Hematopoietic multipotent progenitor cell treated with erythropoietin and hydrocortisone succinate and interleukin-3 and kit ligand, for 15 days (in vitro differentiated cells): ENCODE measurements around the gene ZFR2.

ENCODE experiments used
- DNase-seq: peaks from one replicate; pipeline ENCODE4 v3.0.0-alpha.2; 2015; ENCODE audit warnings: low spot score

The ZFR2 gene

DNA sequence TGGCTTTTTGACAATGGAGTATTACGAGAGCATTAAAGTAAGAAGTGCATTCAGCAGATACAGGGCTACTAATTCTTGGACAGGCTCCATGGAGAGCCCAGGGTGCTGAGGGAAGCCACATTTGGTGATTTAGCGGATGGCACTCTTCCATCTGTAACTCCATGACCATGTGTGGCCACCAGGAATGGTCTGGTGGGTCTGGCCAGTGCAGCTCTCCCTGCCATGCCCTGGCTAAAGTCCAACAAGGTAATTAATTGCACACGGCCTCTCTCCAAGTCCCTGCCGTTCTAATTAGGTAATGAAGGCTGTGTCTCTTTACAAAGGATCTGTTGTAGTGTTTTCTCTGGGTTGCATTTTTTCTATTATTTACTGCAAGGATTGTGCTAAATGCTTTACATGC is 4.3 kb upstream of the ZFR2 start:
- no peak for DNase-seq

DNA sequence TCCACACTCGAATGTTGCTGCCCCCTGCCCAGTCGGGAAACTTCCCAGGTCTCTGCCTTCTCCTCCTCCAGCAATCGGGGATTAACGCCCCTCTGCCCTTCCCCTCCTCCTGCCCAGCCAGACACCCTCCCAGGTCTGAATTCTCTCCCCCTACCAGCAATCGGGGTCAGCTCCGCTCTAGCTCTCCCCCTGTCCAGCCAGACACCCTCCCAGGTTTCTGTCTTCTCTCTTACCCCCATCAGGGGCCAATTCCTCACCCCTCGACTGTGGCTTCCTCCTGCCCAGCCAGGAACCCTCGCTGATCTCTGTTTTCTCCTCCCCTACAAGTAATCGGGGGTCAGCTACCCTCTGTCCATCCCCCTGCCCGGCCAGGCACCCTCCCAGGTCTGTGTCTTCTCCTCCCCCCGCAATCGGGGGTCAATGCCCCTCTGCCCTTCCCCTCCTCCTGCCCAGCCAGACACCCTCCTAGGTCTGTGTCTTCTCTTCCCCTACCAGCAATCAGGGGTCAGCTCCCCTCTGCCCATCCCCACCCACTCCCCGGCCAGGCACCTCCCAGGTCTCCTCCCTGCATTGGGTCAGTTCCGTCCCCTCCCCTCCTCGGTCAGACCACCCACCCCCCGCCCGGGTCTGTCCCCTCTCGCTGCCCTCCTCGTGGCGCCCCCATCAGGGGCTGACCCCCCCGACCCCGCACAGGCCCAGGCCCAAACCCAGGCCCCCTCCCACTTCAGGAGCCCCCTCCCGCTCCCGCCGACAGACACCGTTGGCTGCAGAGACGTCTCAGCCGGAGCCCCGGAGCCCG is 668 bp downstream of the ZFR2 start:
- no peak for DNase-seq

DNA sequence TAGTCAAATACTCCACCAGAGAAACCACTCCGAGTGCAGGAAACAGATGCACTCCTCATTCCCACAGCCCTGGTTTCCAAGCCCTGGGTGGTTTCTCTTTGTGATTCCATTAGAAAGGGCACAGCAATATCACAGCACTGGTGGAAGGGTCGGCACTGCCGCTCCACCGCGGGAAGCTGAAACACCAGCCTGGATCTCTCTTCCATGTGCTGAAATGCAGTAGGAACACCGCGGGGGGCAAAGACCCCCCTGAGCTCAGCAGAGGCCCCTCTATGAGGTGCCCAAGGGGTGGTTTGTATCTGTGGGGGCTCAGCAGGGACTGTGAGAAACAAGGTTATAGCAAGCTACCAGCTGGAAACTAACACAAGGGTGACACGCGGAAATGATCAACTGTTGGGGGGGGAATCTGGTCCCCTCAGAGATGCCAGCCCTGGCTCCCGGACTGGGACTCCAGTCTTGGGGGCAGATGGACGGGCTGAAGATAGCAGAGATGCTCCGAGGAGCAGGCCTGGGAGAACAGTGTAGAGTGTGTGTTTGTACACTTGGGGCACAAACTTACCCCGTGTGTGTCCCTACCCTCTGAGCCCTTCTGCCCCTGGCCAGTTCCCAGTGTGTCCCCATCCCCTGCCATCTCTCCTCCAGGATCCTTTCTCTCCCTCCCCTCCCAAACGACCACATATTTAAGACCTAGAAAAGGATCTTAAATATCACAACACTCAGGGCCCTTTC is 1.8 kb downstream of the ZFR2 start:
- no peak for DNase-seq

DNA sequence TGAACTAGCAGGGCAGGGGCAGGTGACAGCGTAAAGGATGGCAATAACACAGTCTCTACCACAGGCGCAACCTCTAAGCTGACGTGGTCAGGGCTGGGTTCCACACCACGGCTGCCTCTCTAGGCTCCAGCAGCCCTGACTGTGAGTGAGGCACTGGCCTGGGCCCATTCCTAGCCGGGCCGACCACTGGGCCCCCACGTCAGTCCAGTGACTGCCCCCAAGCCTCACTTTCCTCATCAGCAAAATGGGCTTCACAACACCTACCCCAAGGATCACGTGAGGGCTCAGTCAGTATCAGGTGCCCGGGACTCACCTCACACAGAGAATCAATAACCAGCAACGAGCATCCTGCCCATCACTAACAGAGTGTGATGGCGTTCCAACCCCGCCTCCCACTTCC is 5.2 kb downstream of the ZFR2 start:
- no peak for DNase-seq

DNA sequence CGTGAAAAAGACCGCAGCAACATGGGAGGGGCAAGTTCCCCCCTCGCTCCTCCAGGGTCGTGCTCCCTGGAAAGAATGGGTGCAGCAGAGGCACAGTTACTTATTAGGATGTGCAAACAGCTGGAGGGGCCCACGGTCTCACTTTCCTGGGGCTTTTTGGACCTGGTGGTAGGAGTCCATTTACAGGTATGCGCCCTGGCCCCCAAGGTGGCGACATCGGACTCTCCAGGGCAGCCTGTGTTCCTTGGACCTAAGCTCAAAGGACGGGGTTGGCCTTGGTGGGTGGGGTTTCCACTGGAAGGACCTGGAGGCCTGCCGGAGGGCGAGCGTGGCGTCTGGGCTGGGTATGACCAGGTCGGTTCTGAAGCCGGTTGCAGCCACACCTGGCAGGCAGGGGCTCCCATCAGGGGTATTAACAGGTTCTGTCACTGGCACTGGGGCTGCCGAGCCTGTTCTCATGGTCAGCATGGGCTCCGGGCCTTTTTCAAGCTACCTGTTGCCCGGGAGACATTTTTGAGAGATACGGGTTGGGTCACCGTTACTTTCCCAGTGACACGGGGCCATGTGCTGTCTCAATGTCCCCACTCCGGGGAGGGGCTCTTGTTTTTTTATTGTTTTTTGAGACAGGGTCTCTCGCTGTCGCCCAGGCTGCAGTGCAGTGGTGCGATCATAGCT is 5.9 kb downstream of the ZFR2 start:
- DNase-seq = no peak

DNA sequence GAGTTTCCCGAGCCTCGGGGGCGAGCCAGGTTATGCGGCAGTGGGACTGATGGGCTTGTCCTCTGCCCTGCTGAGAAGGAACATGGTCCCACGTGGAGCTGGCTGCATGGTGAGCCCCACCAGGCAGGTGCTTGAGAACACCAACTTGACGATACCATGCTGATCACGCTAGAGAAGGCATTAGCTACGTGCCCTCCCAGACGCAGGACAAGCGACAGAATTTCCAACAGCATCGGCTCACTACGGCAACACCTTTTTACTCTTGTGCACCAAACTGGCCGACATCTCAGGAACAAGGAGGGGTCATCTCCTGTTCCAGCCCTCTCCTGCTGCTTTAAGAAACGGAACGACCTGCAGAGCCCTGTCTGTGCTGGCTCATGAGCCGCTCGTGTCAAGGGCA is 8.3 kb downstream of the ZFR2 start:
- no peak for DNase-seq

DNA sequence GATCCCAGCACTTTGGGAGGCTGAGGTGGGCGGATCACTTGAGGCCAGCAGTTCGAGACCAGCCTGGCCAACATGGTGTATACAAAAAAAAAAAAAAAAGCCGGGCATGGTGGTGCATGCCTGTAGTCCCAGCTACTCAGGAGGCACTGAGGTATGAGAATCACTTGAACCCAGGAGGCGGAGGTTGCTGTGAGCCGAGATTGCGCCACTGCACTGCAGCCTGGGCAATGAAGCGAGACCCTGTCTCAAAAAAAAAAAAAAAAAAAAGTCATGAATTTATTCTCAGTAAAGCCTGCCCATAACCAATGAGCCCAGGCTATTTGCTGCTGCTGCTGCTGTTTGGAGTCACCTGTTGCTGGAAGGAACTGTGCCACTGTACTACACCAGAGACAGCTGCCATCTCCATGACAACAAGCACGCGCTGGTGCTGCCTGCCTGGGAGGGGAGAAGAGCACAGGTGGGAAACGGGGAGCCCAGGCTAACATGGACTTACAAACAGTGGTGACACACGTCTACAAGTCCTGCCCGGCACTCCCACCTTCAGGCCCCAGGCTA is 11.3 kb downstream of the ZFR2 start:
- DNase-seq = no peak

DNA sequence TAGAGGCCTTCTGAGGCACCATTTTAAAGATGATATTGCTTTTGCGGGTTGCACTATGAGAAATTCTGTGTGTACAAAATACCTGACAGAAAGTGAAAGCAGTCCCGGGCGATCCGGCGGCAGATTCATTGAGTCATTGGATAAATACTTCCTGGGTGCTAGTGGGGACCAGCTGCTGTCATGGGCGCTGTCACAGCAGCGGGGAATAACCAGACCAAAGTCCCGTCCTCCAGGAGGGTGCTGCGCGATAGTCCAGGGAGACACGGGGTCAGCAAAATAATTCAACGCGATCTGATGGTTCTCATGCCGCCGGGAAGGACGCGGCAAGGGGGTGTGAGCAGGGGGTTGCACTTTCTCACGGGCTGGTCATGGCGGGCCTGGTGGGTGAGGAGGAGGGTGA is 13.5 kb downstream of the ZFR2 start:
- DNase-seq = no peak

DNA sequence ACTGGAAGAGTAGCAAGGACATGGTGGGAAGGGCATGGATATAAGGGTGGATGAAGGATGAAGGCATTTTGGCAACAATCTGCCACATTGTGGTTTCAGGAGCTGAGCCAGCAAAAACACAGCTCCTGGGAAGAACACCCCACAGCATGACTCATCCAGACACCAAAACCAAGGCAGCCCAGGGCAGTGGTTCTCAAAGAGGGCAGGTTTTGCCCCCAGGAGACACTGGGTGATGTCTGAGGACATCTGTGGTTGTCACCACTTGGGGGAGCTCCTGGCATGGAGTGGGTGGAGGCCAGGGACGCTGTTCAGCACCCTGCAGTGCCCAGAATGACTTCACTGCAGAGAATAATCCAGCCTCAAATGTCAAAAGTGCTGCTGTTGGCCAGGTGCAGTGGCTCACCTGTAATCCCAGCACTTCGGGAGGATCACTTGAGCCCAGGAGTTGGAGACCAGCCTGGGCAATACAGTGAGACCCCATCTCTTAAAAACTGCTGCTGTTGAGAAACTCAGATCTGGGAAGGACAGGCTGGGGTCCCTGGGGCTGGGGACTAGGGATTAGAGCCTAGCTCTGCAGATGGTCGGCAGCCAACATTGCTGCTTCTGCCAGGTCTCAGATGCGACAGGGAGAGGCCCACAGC is 16.1 kb downstream of the ZFR2 start:
- DNase-seq = peak; percentile 21

DNA sequence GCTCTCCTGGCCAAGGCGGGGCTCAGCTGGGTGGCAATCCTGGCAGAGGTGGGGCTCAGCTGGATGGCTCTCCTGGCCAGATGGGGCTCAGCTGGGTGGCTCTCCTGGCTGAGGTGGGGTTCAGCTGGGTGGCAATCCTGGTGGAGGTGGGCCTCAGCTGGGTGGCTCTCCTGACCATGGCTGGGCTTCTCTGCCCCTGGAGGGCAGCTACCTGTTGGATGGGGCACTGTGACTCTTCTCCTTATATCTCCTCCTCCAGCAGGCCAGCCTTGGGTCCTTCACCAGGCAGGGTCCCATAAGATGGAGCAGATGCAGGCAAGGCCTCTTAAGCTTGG is 16.7 kb downstream of the ZFR2 start:
- no peak for DNase-seq

DNA sequence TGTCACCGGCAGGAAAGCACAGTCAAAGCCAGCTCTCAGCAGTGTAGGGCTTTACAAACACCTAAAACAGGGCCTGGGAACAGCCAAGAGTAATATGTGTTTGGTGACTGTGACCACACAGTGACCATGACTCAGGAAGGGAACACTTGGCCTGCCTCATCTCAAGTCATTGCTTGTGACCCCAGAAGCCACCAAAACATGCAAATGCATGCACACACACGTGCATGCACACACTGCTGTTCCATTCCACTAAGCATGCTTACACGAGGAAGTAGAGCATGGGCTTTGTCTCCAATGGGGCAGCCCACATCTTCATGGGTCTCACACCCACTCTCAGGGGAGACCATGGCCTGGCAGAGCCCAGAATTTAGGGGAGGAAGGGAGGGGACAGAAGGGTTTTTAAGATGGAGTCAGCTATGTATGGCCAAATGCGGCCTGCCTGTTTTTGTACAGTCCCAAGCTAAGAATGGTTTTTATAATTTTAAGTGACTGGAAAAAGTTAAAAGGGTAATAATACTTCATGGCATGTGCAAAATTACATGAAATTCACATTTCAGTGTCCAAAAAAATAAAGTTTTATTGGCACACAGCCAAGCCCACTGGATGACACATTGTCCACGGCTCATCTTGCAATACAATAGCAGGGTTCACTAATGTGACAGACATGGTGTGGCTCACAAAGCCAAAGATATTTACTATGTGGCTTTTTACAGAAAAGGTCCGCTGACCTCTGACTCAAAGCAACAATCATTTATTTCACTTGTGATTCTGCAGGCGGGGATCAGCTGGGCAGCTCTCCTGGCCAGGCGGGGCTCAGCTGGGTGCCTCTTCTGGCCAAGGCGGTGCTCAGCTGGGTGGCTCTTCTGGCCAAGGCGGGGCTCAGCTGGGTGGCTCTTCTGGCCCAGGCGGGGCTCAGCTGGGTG is 17.3 kb downstream of the ZFR2 start:
- no peak for DNase-seq

DNA sequence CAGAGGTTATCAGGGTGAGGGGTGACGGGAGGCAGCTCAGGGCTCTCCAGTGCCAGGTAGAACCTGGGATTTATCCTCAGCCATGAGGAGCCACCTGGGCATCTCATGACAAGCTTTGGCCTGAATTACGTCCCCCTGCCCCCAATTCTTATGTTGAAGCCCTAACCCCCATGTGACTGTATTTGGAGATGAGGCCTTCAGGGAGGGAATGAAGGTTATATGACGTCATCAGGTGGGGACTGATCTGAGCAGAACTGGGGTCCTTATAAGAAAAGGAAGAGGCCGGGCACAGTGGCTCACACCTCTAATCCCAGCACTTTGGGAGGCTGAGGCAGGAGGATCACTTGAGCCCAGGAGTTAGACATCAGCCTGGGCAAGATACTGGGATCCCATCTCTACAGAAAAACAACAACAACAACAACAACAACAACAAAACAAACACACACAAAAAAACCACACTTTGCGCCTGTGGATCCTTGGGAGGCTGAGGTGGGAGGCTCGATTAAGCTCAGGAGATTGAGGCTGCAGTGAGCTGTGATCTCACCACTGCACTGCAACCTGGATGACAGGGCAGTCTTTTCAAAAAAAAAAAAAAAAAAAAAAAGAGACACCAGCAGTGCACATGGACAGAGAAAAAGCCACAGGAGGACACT is 18.4 kb downstream of the ZFR2 start:
- no peak for DNase-seq

DNA sequence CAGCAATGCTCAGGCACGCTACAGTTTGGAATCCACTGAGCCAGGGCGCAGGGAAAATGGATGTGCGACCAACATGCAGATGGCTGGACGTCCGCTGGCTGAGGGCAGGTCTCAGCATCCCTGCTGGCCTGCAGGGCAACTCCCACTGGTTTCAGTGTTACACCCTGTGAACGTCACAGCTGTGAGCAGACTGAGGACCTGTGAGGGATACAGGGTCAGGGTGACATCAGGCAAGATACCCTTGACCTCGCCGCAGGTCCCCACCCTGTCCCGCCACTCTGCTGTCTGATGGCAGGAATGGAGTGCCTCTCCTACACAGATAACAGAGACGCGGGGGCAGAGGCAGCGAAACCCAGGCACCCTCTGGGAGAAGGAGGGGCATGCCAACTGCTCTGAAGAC is 19.1 kb downstream of the ZFR2 start:
- no peak for DNase-seq

DNA sequence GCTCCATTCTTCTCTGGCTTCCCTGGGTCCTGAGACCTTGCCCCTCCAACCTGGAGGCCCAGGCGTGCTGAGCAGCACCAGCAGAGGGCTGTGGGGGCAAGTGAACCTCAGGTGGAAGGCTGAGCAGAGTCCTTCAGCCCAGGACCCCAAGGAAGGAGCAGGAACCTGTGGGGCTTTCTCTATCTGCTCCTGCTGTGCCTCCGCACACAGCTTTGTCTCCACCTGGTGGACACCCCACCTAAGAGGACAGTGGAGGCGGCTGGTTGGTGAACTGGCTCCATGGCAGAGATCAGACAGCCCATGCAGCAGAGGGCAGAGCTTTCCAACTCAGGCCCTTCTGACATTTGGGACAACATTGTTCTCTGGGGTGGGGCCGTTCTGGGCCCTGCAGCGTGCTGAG is 19.7 kb downstream of the ZFR2 start:
- no peak for DNase-seq

DNA sequence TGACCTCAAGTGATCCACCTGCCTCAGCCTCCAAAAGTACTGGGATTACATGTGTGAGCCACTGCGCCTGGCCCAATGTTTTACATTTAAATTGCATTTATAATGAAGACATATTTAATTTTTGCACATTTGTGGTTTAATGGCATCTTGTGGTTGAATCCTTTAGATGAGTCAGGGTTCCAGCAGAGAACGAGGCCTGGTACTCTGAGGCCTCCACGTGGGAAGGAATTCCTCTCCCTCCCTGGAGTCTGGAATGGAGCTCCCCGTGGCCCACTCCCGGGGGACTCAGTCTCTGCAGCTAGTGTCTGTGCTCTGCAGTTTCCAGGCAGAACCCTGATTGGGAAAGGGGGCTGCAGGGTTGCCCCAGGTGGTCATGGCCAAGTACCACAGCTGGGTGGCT is 24.2 kb downstream of the ZFR2 start:
- DNase-seq = no peak

DNA sequence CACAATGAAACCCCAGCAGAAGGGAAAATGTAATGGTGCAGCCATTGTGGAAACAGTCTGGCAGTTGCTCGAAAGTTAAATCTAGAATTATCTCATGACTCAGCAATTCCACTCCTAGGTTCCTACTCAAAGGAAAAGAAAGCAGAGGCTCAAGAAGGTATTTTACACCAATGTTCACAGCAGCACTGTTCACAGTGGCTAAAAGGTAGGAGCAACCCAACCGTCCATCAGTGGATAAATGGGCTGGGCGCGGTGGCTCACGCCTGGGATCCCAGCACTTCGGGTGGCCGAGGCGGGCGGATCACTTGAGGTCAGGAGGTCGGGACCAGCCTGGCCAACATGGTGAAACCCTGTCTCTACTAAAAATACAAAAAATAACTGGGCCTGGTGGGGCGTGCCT is 25.9 kb downstream of the ZFR2 start:
- no peak for DNase-seq

DNA sequence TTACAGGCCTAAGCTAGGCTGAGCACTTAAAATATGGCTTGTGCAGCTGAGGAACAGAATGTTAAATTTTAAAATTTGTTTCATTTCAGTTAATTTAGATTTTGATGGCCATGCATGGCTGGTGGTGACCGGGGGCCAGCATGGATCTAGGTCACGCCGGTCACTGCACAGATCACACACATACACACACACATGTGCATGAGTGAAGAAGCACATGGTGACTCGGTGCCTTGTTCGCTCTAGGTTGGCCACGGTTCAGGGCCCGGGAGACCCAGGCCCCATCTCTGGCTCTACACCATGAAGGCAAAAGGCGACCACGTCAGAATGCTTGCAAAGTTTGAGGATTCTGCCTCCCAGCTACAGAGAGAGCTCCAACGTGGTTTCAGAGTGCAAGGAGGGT is 28.0 kb downstream of the ZFR2 start:
- DNase-seq = no peak

DNA sequence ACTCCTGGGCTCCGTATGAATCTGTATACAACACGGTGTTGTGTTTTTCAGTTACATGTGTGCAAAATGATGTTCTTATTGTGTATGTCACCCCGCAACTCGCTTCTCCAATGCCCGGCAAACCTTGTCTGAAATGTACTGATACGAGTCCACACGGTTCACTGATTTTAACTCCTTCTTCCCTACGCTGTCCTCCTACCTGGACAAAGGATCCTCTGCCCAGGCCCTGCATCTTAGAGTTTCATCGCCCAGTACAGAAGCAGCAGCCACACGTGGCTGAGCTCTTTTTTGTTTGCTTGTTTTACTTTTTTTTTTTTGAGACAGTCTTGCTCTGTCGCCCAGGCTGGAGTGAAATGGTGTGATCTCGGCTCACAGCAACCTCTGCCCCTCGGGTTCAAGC is 28.9 kb downstream of the ZFR2 start:
- no peak for DNase-seq

DNA sequence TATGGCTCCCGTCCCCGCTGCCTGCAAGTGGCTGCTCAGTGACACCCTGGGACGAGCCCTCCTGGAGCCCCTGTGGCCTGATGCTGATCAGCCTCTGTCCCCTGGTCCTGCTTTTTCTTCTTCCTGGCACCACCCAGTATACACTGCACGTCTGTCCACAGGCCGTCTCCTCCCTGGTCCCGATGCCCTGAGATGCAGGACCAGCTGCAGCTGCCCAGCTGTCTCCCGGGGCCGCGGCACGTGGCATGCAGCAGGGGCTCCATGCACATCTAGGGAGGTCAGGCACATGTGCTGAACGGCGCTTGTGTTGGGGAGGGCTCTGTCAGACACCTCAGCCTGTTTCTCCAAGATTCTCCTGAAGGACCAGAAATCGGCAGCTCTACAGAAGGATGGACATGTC is 30.2 kb downstream of the ZFR2 start:
- DNase-seq = no peak

DNA sequence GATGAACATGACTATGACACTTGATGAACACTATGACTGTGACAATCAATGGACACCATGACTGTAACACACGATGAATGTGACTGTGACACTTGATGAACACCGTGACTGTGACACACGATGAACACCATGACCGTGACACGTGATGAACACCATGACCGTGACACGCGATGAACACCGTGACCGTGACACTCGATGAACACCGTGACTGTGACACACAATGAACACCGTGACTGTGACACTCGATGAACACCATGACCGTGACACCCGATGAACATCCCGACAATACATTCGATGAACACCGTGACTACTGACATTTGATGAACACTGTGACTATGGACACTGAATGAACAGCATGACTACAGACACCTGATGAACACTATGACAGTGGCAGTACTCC is 30.9 kb downstream of the ZFR2 start:
- no peak for DNase-seq

DNA sequence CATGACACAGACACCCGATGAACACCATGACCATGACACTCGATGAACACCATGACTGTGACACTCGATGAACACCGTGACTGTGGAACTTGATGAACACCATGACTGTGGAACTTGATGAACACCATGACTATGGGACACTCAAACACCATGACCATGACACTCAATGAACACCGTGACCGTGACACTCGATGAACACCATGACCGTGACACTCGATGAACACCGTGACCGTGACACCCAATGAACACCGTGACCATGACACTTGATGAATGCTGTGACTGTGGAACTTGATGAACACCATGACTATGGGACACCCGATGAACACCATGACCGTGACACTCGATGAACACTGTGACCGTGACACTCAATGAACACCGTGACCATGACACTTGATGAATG is 31.5 kb downstream of the ZFR2 start:
- DNase-seq = no peak
